Measurements from ENCODE around the gene SEMA3F.

The SEMA3F gene

GRCh38 chr3:50238549-50239026 lies 83.5 kb downstream of the SEMA3F start:
- Histone ChIP-seq H3K36me3 (ENCODE audit: low read length) (no peaks in the 10 kb centered on the region), H3K27me3 (ENCODE audit: low read length) (no peaks in the 10 kb centered on the region), H3K4me2 (ENCODE audit: low read depth, low read length, poor library complexity, severe bottlenecking) (peak overlapping the region; percentile 84), H3K4me3 (ENCODE audit: insufficient read depth, low read length, poor library complexity, severe bottlenecking) (peak overlapping the region; percentile 47), H3K9me2 (replicated peaks; ENCODE audit: insufficient read depth, low read length) (no peaks in the 10 kb centered on the region), H3K9ac (ENCODE audit: low read length) (peak overlapping the region; percentile 72), H3K9me3 (ENCODE audit: insufficient read depth, low read length) (no peaks in the 10 kb centered on the region), H2AFZ (ENCODE audit: low read depth, low read length, severe bottlenecking) (no peak overlapping the region), H3K27ac (ENCODE audit: low read depth, low read length) (peak overlapping the region; percentile 76), H4K20me1 (ENCODE audit: low read depth, low read length) (no peaks in the 10 kb centered on the region), H3F3A (ENCODE audit: insufficient read depth) (peaks cover 10% of the 10 kb centered on the region), H3K79me2 (ENCODE audit: insufficient read depth, low read length) (peaks cover 70% of the 10 kb centered on the region)
- TF ChIP-seq EZH2phosphoT487 (conservative IDR thresholded peaks at IDR 0.05; ENCODE audit: low read length): no peak
- no peak for TF ChIP-seq CTCF (IDR thresholded peaks at IDR 0.05; ENCODE audit: insufficient read depth, low read length, poor library complexity, severe bottlenecking)

All from SU-DHL-6 (cell line).